Measurements from ENCODE around the gene RASGRF2.

Gene RASGRF2

GRCh38 chr5:81181576-81182316, 221.6 kb downstream of the RASGRF2 start:
- no peak for DNase-seq

- DNase-seq, result no peak
Observed at GRCh38 chr5:81182396-81183390, 222.5 kb downstream of the RASGRF2 start.

DNA sequence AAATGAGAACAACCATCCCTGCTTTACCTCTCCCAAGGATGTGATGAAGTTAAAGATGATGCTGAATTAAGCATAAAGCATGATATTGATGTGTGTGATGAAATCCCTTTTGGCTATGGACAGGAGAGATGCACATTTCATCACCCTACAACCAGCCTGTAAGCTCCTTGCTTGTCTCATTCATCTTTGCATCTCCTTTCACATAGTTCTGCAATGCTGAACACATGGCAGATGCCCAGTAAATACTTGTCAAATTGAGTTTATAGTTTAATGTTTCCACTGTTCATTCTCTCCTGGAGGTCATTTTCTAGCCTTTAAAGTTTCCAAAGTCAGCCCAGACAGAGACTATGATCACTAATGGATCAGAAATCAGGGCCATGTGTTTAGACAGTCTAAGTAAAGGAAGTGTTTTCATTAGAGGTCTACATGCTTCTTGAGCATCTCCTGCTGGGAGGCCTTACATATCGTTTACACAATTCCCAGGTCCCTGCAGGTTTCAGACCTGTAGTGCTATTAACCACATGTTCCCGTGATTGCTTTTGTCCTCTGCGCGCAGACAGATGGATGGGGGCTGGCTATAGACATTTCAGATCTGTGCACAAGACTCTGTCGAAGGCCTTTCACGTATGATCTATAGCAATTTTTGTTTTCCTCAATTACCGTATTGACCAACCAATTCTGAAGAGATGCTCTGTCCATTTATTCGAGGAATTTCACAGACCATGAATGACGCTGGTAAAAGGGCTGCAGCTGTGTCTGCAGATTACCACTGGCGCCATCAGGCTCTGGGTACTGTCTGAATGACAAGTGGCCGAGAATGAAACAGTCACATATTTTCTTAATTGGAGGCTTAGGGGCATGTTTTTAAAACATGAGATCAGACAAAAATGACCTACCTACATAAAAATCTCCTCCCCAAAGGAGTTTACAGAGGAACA, 223.9 kb downstream of the RASGRF2 start:
- peak; percentile 76 for DNase-seq

DNA sequence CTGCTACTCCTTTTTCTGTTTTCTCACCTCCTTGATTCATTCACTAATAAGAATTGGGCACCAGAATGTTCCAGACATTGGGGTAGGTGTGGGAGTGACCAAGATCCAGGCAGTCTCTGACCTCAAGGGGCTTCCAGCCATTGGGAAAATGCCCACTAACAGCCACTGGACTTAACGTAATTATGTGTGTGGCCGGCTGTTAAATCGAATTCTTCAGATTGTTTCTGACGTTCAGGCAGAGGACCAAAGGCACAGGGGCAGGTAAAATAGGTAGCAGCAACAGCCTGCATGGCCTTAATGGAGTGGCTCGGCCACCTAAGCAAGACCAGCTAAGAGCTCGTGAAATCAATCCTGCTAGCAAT, 224.6 kb downstream of the RASGRF2 start:
- no peak for DNase-seq

- peak; percentile 29 for DNase-seq
Observed at GRCh38 chr5:81187885-81188284, 227.7 kb downstream of the RASGRF2 start.

DNA sequence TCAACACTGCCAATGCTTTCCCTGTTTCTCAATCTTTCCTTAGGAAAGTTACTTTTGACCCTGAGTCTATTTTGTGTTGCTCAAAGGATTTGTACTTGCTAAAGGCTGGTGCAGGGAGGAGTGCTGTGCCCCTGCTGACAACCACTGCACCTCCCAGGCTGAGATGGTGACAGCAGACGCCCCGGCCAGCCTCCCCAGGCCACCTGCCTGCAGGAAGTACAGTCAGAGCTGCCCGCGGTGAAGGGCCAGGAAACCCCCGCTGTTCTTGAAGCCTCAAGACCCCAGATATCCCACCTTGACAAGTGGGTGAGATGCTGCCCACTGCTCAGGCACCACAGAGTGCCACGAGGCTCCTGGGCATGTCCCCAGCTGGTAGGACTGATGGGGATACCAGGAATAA, 228.8 kb downstream of the RASGRF2 start:
- DNase-seq, result no peak

- no peak for DNase-seq
Observed at GRCh38 chr5:81189875-81190498, 229.8 kb downstream of the RASGRF2 start.

GRCh38 chr5:81191726-81192372, 231.7 kb downstream of the RASGRF2 start:
- DNase-seq, result no peak

DNA sequence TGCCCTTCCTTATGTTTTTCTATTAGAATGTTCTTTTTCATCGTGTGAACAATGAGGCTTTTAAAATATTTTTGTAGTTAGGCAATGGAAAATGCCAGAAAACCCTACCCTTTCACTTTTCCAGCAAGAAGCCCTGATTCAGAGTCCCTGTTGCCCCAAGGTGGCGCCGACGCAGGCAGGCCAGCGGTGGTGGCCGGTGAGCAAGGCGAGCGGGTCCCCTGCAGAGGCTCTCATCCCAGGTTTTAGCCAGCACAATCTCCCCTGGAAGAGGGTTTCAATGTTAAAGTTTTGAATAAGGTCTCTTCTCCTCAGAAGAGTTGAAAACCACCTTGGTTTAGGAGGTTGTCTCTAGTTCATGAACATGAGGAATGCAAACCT, 232.2 kb downstream of the RASGRF2 start:
- DNase-seq, result no peak

GRCh38 chr5:81194633-81195334, 234.6 kb downstream of the RASGRF2 start:
- peak; percentile 45 for DNase-seq

- no peak for DNase-seq
Observed at GRCh38 chr5:81195335-81195929, 235.3 kb downstream of the RASGRF2 start.

DNA sequence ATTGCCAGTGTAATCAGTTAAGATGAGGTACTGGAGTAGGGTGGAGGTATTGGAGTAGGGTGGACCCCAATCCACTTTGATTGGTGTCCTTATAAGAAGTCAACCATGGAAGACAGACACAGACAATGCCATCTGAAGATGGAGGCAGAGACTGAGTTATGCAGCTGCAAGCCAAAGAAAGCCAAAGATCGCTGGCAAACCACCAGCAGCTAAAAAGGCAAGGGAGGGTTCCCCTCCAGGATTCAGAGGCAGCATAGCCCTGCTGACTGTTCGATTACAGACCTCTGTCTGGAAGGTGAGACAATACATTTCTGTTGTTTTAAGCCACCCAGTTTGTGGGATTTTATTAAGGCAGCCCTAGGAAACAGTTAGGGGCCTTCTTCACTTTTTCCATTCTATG, 242.5 kb downstream of the RASGRF2 start:
- DNase-seq, result no peak

DNA sequence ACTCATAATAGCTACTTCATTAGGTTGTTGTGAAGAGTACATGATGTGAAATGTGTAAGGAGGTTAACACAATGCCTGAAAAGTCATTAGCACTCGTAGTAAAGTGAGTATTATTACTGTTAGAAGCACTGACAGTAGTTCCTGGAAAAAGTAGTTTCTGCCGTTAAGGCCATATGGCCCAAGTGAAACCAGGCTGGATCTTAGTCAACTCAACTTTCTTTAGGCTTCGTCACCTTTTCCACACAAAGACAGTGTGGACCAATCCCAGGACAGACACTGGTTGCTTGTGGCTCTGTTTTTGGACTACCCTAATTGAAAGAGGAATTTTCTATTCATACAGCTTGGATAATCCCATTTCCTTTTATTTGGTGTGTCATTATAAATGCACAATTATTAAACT, 243.6 kb downstream of the RASGRF2 start:
- no peak for DNase-seq

GRCh38 chr5:81204205-81204604, 244.0 kb downstream of the RASGRF2 start:
- no peak for DNase-seq

DNA sequence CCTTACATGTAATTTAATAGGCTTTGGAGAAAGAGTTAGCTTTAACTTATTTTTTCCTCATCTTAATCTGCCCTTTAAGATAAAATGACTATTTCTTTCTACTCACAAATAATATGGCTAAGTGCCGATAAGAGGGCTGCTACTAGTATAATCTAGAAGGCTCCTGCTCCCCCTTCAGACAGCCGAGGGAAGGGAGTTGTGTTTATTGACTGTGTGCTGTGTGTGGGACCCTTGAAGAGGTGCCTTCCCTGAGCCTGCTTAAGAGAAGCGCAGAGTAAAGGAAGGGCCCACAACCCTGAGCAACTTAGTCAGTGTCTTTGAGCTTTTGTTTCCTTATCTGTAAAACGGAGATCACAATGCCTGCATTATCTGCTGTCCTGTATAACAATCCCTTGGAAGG, 244.9 kb downstream of the RASGRF2 start:
- DNase-seq, result no peak

DNA sequence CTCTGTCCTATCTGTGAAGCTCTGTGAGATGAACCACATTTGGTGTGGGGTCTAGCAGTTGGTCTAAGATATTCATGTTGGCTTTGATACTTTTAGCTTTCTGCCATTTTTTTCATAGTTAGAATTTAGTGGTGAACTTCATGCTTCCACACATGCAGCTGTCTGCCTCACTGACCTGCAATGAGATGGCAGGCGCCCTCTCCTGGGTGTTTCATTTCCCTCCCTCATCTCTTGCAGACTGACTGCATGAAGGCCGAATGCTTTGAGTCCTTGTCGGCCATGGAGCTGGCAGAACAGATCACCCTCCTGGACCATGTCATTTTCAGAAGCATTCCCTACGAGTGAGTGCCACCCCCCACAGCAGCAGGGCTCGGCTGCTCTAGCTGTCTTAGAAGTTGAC, 246.8 kb downstream of the RASGRF2 start:
- no peak for DNase-seq

GRCh38 chr5:81208904-81209303, 248.7 kb downstream of the RASGRF2 start:
- DNase-seq, result no peak

GRCh38 chr5:81209386-81209785, 249.2 kb downstream of the RASGRF2 start:
- DNase-seq, result no peak

DNA sequence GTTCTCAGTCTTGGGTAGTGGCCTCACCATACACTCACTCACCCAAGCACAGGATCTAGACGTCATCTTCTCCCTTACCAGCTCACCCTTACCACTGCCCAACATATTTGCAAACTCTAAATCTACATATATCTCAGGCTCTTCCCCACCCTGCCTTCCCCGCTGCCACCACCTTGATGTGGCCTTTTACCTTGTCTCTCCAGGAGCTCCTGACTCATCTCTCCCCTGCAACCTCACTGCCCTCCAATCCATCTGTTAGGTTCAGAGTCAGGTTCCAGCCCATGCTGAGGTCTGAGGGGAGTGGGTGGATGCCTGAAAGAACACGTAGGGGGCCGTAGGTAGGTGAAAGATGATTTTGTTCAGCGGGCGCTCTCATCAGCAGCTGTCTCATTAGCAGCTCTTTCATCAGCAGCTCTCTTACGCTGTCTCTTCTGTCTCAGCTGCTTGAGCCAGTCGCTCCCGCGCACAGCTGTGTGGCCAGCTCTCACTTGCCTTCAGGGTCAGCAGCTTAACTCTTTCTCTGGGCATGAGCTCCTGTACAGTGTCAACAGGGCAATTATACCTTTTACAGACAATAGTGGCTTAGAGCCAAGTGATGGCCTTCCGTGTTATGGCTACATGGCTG, 249.8 kb downstream of the RASGRF2 start:
- peak; percentile 68 for DNase-seq

- no peak for DNase-seq
Observed at GRCh38 chr5:81212211-81212751, 252.1 kb downstream of the RASGRF2 start.

Data from NCI-H524 treated with DMSO at 0.1 percent for 48 hours (cell line).